OCI-LY7 (cell line): ENCODE measurements around the gene MRPS23. TPM values are rescaled to one million over a fixed set of nuclear protein-coding genes. Genes with fewer than 3 reads are reported as not detected.

Source experiments
- BruUV-seq: library from RNA; stranded (reverse); fragments of 400-500 nt; replicated peaks from 2 replicates; lab custom pipeline; 2021; lab: Mats Ljungman, UMichigan
- CTCF ChIA-PET: fragments of 300-600 bp; sonication (Branson Sonifier 250); formaldehyde crosslinking; loops from one replicate; lab custom pipeline; 2022; ENCODE audit warnings: antibody characterized with exemption; ENCODE audit not compliant: unreplicated experiment; lab: Charles Lee
- POLR2A ChIA-PET: fragments of 300-600 bp; sonication (Branson Sonifier 250); formaldehyde crosslinking; loops from one replicate; lab custom pipeline; 2022; ENCODE audit warnings: antibody characterized with exemption; lab: Charles Lee
- DNase-seq: peaks from one replicate; pipeline ENCODE4 v3.0.0-alpha.2; 2015; ENCODE audit warnings: low spot score
- H2AFZ ChIP-seq: fragments of 200-600 bp; sonication (generic), shearing (Covaris generic); 2 replicates; pipeline ENCODE4 v1.6.1; 2014; ENCODE audit warnings: mild to moderate bottlenecking, antibody characterized with exemption, low read length, moderate library complexity
- H3K27ac ChIP-seq: fragments of 200-600 bp; sonication (generic); 2 replicates; pipeline ENCODE4 v1.5.1; 2014; ENCODE audit warnings: mixed run types, low read depth, mild to moderate bottlenecking, moderate library complexity, low read length, inconsistent platforms; ENCODE audit not compliant: poor library complexity, severe bottlenecking
- H3K36me3 ChIP-seq: fragments of 200-600 bp; sonication (generic); 2 replicates; pipeline ENCODE4 v1.6.1; 2014; ENCODE audit warnings: mild to moderate bottlenecking, antibody characterized with exemption, low read length, moderate library complexity, mixed read lengths; ENCODE audit not compliant: insufficient read depth
- H3K4me1 ChIP-seq: fragments of 200-600 bp; sonication (generic); 2 replicates; pipeline ENCODE4 v1.5.1; 2014; ENCODE audit warnings: mild to moderate bottlenecking, low read length; ENCODE audit not compliant: insufficient read depth, poor library complexity, severe bottlenecking
- H3K4me2 ChIP-seq: fragments of 200-600 bp; sonication (generic); 2 replicates; pipeline ENCODE4 v1.6.1; 2014; ENCODE audit warnings: mild to moderate bottlenecking, low read length
- H3K4me3 ChIP-seq: fragments of 200-600 bp; sonication (generic); 2 replicates; pipeline ENCODE4 v1.5.1; 2014; ENCODE audit warnings: mild to moderate bottlenecking, low read depth, low read length; ENCODE audit not compliant: poor library complexity, severe bottlenecking
- H3K79me2 ChIP-seq: fragments of 200-600 bp; sonication (generic); 2 replicates; pipeline ENCODE4 v1.6.1; 2016; ENCODE audit warnings: low read depth, mild to moderate bottlenecking, low read length, moderate library complexity, mixed read lengths; ENCODE audit not compliant: insufficient read depth
- H3K9me2 ChIP-seq: fragments of 200-600 bp; sonication (generic); 2 replicates; pipeline ENCODE4 v1.6.1; 2016; ENCODE audit warnings: mild to moderate bottlenecking, low read length, mixed read lengths; ENCODE audit not compliant: insufficient read depth
- H3K9me3 ChIP-seq: fragments of 200-600 bp; sonication (generic); 2 replicates; pipeline ENCODE4 v1.6.1; 2014; ENCODE audit warnings: mild to moderate bottlenecking, mixed run types, low read length, mixed read lengths
- H4K20me1 ChIP-seq: fragments of 200-600 bp; sonication (generic); 2 replicates; pipeline ENCODE4 v1.6.1; 2014; ENCODE audit warnings: mild to moderate bottlenecking, antibody characterized with exemption, low read length, moderate library complexity, mixed read lengths; ENCODE audit not compliant: insufficient read depth
- CTCF ChIP-seq: fragments of 200-600 bp; sonication (generic); conservative IDR thresholded peaks from 2 replicates; pipeline ENCODE4 v1.5.1; 2014; ENCODE audit warnings: mild to moderate bottlenecking, antibody characterized with exemption, low read length, moderate library complexity, mixed read lengths
- EZH2phosphoT487 ChIP-seq: fragments of 200-600 bp; sonication (generic); IDR thresholded peaks from 2 replicates; pipeline ENCODE4 v1.6.1; 2018; ENCODE audit warnings: low read depth, borderline replicate concordance, mild to moderate bottlenecking, mixed run types, antibody characterized with exemption, low read length, moderate library complexity, mixed read lengths
- intact Hi-C: fragments of 100-400 bp; cut with micrococcal nuclease; formaldehyde crosslinking; loops from one replicate; pipeline ENCODE4 v1.10.0; 2022; ENCODE audit not compliant: unreplicated experiment
- total RNA-seq, 2 experiments: library from RNA; depleted of rRNA in 1 of 2; stranded (reverse); fragments of >200 nt in 1 of 2; shearing (Covaris generic) in 1 of 2; gene quantifications; 2 replicates each; pipeline ENCODE4 v1.2.3, GENCODE V29; 2014 to 2022

MRPS23 gene
- total RNA-seq, 2 experiments from 2014 or later: 50.3 to 73.5 TPM

- Histone ChIP-seq H3K9me2 (no peaks in the 10 kb centered on the region), H2AFZ (no peak overlapping the region), H3K36me3 (no peaks in the 10 kb centered on the region), H3K4me2 (no peak overlapping the region), H3K9me3 (no peaks in the 10 kb centered on the region), H3K27ac (no peak overlapping the region), H3K79me2 (no peaks in the 10 kb centered on the region), H3K4me1 (no peaks in the 10 kb centered on the region), H4K20me1 (no peaks in the 10 kb centered on the region), H3K4me3 (no peak overlapping the region)
- intact Hi-C loops: no loop called here
- ChIA-PET POLR2A (interaction anchor here (0.8 kb wide), 1 partner anchor 100 kb away, joined by 4 read pairs; no protein-coding TSS in a partner anchor), CTCF (no interaction called here)
- TF ChIP-seq CTCF (no peak), EZH2phosphoT487 (no peak)
- DNase-seq: no peak
- BruUV-seq: no TSS peak
Measured at GRCh38 chr17:57889892-57890856, 40.3 kb upstream of the MRPS23 start.

- POLR2A ChIA-PET: no interaction called here
- CTCF ChIA-PET: no interaction called here
- no peak overlapping the region for H3K4me3 ChIP-seq
Measured at GRCh38 chr17:57889252-57889651, 39.4 kb upstream of the MRPS23 start.

More at GRCh38 chr17:57889252-57889651, 39.4 kb upstream of the MRPS23 start:
- H2AFZ ChIP-seq: no peak overlapping the region
- no peaks in the 10 kb centered on the region for H3K36me3 ChIP-seq
- BruUV-seq: no TSS peak
- intact Hi-C loops: no loop called here
- no peak overlapping the region for H3K27ac ChIP-seq
- H3K4me1 ChIP-seq: no peaks in the 10 kb centered on the region
- no peaks in the 10 kb centered on the region for H3K9me2 ChIP-seq
- H3K79me2 ChIP-seq: no peaks in the 10 kb centered on the region
- H3K4me2 ChIP-seq: no peak overlapping the region
- H3K9me3 ChIP-seq: no peaks in the 10 kb centered on the region
- DNase-seq: no peak
- no peaks in the 10 kb centered on the region for H4K20me1 ChIP-seq
- TF ChIP-seq EZH2phosphoT487 (no peak), CTCF (no peak)
